Measurements from ENCODE around the gene PFDN4.

Gene PFDN4

GRCh38 chr20:54267483-54268003, 59.7 kb downstream of the PFDN4 start:
- DNase-seq (ENCODE audit: low read depth in 2 of 3, low spot score in 1 of 3): no peak

- no peak for DNase-seq (ENCODE audit: low read depth in 2 of 3, low spot score in 1 of 3)
Measured at GRCh38 chr20:54268941-54269340, 61.1 kb downstream of the PFDN4 start.

Measured in stimulated activated CD4-positive, alpha-beta T cell treated with anti-CD3 and anti-CD28 coated beads, Interleukin-12 subunit alpha, Interleukin-12 subunit beta, amount 100 ng/mL, for 48 hours (primary cell).